Glomerular endothelial cell (primary cell): Measurements from ENCODE around the gene MAD1L1. TPM values are rescaled to one million over a fixed set of nuclear protein-coding genes. Genes with fewer than 3 reads are reported as not detected.

Experiments used
- DNase-seq: peaks from one replicate; pipeline ENCODE4 v3.0.0-alpha.2; 2011; ENCODE audit warnings: low read depth, low spot score; ENCODE audit errors: extremely low read depth
- total RNA-seq: library from RNA; depleted of rRNA; stranded (reverse); fragments of >200 nt; gene quantifications from 2 replicates; pipeline ENCODE4 v1.2.3, GENCODE V29; 2015

Gene MAD1L1
- total RNA-seq, 1 donor from 2014 or later: 59.4 TPM

- no peak for DNase-seq
These were observed 282.1 kb downstream of the MAD1L1 start for GRCh38 chr7:1950452-1951158.

GRCh38 chr7:1950066-1950451 is 282.7 kb downstream of the MAD1L1 start:
- DNase-seq: no peak

GRCh38 chr7:1949681-1950055 is 283.1 kb downstream of the MAD1L1 start:
- no peak for DNase-seq

GRCh38 chr7:1948887-1949680 is 283.7 kb downstream of the MAD1L1 start:
- no peak for DNase-seq

- DNase-seq: no peak
These were observed 284.4 kb downstream of the MAD1L1 start for GRCh38 chr7:1948301-1948796.

GRCh38 chr7:1947586-1948217 is 285.0 kb downstream of the MAD1L1 start:
- DNase-seq: no peak

GRCh38 chr7:1946773-1947450 is 285.8 kb downstream of the MAD1L1 start:
- no peak for DNase-seq

- no peak for DNase-seq
These were observed 286.5 kb downstream of the MAD1L1 start for GRCh38 chr7:1946025-1946772.

- no peak for DNase-seq
These were observed 287.2 kb downstream of the MAD1L1 start for GRCh38 chr7:1945558-1945957.

GRCh38 chr7:1944619-1945210 is 288.0 kb downstream of the MAD1L1 start:
- no peak for DNase-seq

GRCh38 chr7:1943933-1944618 is 288.7 kb downstream of the MAD1L1 start:
- no peak for DNase-seq

- DNase-seq: no peak
These were observed 289.4 kb downstream of the MAD1L1 start for GRCh38 chr7:1943326-1943725.

- no peak for DNase-seq
These were observed 289.8 kb downstream of the MAD1L1 start for GRCh38 chr7:1942941-1943289.

- no peak for DNase-seq
These were observed 290.4 kb downstream of the MAD1L1 start for GRCh38 chr7:1942243-1942940.

- no peak for DNase-seq
These were observed 291.1 kb downstream of the MAD1L1 start for GRCh38 chr7:1941464-1942242.

GRCh38 chr7:1940863-1941262 is 291.9 kb downstream of the MAD1L1 start:
- no peak for DNase-seq

GRCh38 chr7:1940402-1940786 is 292.4 kb downstream of the MAD1L1 start:
- no peak for DNase-seq
